Glutamatergic neuron (in vitro differentiated cells): Measurements from ENCODE around the gene ZNF101. TPM values are rescaled to one million over a fixed set of nuclear protein-coding genes. Genes with fewer than 3 reads are reported as not detected.
A peak's percentile ranks its signal among the peaks of the same experiment; 100 is the strongest.

Experiments used
- DNase-seq: peaks from one replicate; pipeline ENCODE4 v3.0.0; 2022
- H3K27ac Mint-ChIP-seq: one replicate; pipeline ENCODE4 v1.8.0; 2020; ENCODE audit warnings: mild to moderate bottlenecking, mixed read lengths, inconsistent platforms; ENCODE audit not compliant: unreplicated experiment
- H3K27me3 Mint-ChIP-seq: one replicate; pipeline ENCODE4 v1.8.0; 2020; ENCODE audit warnings: mild to moderate bottlenecking, moderate library complexity, mixed read lengths, inconsistent platforms; ENCODE audit not compliant: unreplicated experiment
- H3K36me3 Mint-ChIP-seq: one replicate; pipeline ENCODE4 v1.8.0; 2020; ENCODE audit warnings: mild to moderate bottlenecking, mixed read lengths, inconsistent platforms; ENCODE audit not compliant: unreplicated experiment
- H3K4me1 Mint-ChIP-seq: one replicate; pipeline ENCODE4 v1.8.0; 2020; ENCODE audit warnings: mild to moderate bottlenecking, low read depth, mixed read lengths, inconsistent platforms; ENCODE audit not compliant: unreplicated experiment
- H3K4me3 Mint-ChIP-seq: one replicate; pipeline ENCODE4 v1.8.0; 2020; ENCODE audit warnings: mild to moderate bottlenecking, mixed read lengths, inconsistent platforms; ENCODE audit not compliant: unreplicated experiment
- H3K9me3 Mint-ChIP-seq: one replicate; pipeline ENCODE4 v1.8.0; 2020; ENCODE audit warnings: mild to moderate bottlenecking, moderate library complexity, mixed read lengths, inconsistent platforms; ENCODE audit not compliant: unreplicated experiment
- CTCF ChIP-seq: fragments of 200-600 bp; sonication (generic); IDR thresholded peaks from one replicate; pipeline ENCODE4 v1.5.0; 2021; ENCODE audit not compliant: partially characterized antibody, unreplicated experiment
- total RNA-seq: library from RNA; stranded (reverse); fragmentation: NEBNext Ultra II Directional; extraction: Animal tissue kit (Norgen Biotek cat#: 25700); gene quantifications from one replicate; pipeline ENCODE4 v1.2.1, GENCODE V29; 2021; ENCODE audit not compliant: unreplicated experiment

ZNF101 gene
- total RNA-seq, 1 donor from 2014 or later: 8.0 TPM

GRCh38 chr19:19661141-19661674, 7.4 kb upstream of the ZNF101 start:
- Mint-ChIP-seq H3K36me3 (no peaks in the 10 kb centered on the region), H3K4me3 (peak overlapping the region; percentile 92), H3K9me3 (peaks cover 14% of the 10 kb centered on the region), H3K27ac (peak overlapping the region; percentile 82), H3K4me1 (peaks cover 18% of the 10 kb centered on the region), H3K27me3 (peaks cover 12% of the 10 kb centered on the region)
- TF ChIP-seq CTCF: no peak
- DNase-seq: no peak

- TF ChIP-seq CTCF: no peak
- H3K36me3 Mint-ChIP-seq: no peaks in the 10 kb centered on the region
- peaks cover 18% of the 10 kb centered on the region for H3K4me1 Mint-ChIP-seq
- H3K27ac Mint-ChIP-seq: peak overlapping the region; percentile 82
- peaks cover 12% of the 10 kb centered on the region for H3K27me3 Mint-ChIP-seq
- H3K4me3 Mint-ChIP-seq: peak overlapping the region; percentile 92
- DNase-seq: no peak
- peaks cover 14% of the 10 kb centered on the region for H3K9me3 Mint-ChIP-seq
Measured at GRCh38 chr19:19661675-19662251, 6.9 kb upstream of the ZNF101 start.

- Mint-ChIP-seq H3K36me3 (no peaks in the 10 kb centered on the region), H3K4me3 (peak overlapping the region; percentile 92), H3K27ac (peak overlapping the region; percentile 82), H3K9me3 (peaks cover 14% of the 10 kb centered on the region), H3K4me1 (peaks cover 18% of the 10 kb centered on the region), H3K27me3 (peaks cover 10% of the 10 kb centered on the region)
- no peak for TF ChIP-seq CTCF
- DNase-seq: no peak
Measured at GRCh38 chr19:19662344-19662743, 6.3 kb upstream of the ZNF101 start.

GRCh38 chr19:19662871-19663255, 5.8 kb upstream of the ZNF101 start:
- H3K4me3 Mint-ChIP-seq: peak overlapping the region; percentile 92
- H3K9me3 Mint-ChIP-seq: peaks cover 14% of the 10 kb centered on the region
- H3K36me3 Mint-ChIP-seq: no peaks in the 10 kb centered on the region
- H3K27me3 Mint-ChIP-seq: peaks cover 10% of the 10 kb centered on the region
- DNase-seq: no peak
- H3K4me1 Mint-ChIP-seq: peaks cover 18% of the 10 kb centered on the region
- TF ChIP-seq CTCF: no peak
- H3K27ac Mint-ChIP-seq: peak overlapping the region; percentile 82
